Measurements from ENCODE around the gene HSPA12A.

DNA sequence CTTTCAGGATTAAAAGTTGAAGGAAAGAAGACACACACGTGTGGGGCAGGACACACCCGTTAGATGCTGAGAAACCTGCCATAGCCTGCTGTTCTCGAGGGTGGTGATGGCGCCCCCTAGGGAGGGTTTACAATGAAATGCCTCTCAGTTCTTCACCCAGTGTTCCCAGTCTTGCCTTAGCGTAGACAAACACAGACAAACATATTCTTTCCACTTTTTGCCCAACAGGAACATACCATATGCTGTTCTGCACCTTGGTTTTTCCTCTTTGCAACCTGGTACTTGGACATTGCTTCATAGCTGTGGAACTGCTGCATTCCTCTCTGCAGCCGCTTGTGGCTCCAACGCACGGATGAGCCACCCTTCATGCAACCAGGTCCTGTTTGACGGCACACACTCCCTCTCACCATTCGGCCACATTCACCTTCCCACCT lies 23.3 kb upstream of the HSPA12A start:
- no peak for TF ChIP-seq FOXM1 (IDR thresholded peaks at IDR 0.05; ENCODE audit: borderline replicate concordance, low read depth)
- TF ChIP-seq TAF1 (IDR thresholded peaks at IDR 0.05; ENCODE audit: low read depth): no peak
